Measurements from ENCODE around the gene TCEAL9.

DNA sequence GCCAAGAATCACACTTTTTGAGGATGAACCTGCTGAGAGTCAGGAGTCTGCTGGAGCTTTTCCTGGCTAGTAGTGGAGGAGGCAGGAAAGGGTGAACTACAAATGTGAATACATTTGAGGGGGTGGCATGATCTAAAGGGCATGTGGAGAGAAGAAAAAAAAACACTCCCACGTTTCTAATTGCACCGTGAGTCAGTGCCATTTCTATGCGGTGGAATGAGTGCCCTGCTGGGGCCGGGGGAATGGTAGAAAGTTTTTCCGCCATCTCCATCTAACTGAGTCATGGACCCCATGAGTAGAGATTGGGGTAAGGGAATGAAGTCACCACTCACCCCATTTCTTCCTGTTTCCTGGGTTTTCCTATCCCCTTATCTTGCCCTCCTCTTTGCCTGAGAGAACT, 39.9 kb downstream of the TCEAL9 start:
- TF ChIP-seq CTCF (IDR thresholded peaks at IDR 0.05; ENCODE audit: insufficient read depth, low read depth, low read length) = no peak
- no peak for TF ChIP-seq EZH2 (IDR thresholded peaks at IDR 0.05; ENCODE audit: insufficient read depth, low read length)

All from astrocyte (in vitro differentiated cells and primary cell).